GM12891 (cell line): ENCODE data around the gene BTBD9.

Experiments used
- POLR2A ChIP-seq: IDR thresholded peaks from 2 replicates; pipeline ENCODE4 v1.6.1; 2011; ENCODE audit warnings: low read depth, low read length, control low read depth
- POLR2AphosphoS5 ChIP-seq: IDR thresholded peaks from 2 replicates; pipeline ENCODE4 v1.6.1; 2011; ENCODE audit warnings: low read depth, low read length, control low read depth
- SPI1 ChIP-seq: IDR thresholded peaks from 2 replicates; pipeline ENCODE4 v1.6.1; 2011; ENCODE audit warnings: low read depth, low read length, control low read depth

DNA sequence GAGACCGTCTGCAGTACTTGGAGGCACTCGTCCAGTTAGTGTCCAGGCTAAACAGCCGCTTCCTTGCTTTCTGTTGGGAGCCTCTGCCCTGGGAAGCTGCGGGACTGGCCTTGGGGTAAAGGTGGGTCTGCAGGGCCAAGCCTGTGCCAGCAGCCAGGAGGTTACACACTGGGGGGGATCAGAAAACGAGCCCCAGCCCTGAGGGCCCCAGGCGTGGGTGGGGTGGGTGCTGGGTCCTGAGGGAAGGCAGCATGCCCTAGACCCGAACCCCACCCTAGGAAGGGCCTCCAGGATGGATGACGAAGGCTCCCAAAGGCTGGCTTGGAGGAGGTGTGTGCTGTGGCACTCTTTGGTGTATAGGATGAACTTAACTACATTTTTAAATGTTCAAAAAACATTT lies 485.0 kb downstream of the BTBD9 start:
- no peak for TF ChIP-seq POLR2AphosphoS5
- no peak for TF ChIP-seq POLR2A
- no peak for TF ChIP-seq SPI1
